K562 (cell line): ENCODE measurements around the gene INO80D. TPM values are rescaled to one million over a fixed set of nuclear protein-coding genes. Genes with fewer than 3 reads are reported as not detected.

Experiments
- ATAC-seq: fragments of 200-7000 bp; cut with Tn5 transposase; 3 replicates; pipeline ENCODE4 v1.9.1; 2020; ENCODE audit warnings: moderate library complexity
- BruUV-seq: library from RNA; stranded (reverse); fragments of 400-500 nt; replicated peaks from 2 replicates; lab custom pipeline; 2021; lab: Mats Ljungman, UMichigan
- CTCF ChIA-PET: fragments of 300-600 bp; formaldehyde crosslinking; extraction: SDS; loops from one replicate; lab custom pipeline; 2021; ENCODE audit warnings: low intra/inter-chr PET ratio; lab: Yijun Ruan, JAX
- POLR2A ChIA-PET: fragments of 300-600, 350-650 bp; sonication (Branson Sonifier 250); formaldehyde crosslinking; extraction: SDS; loops from one replicate; lab custom pipeline; 2021; ENCODE audit warnings: antibody characterized with exemption, inconsistent platforms; lab: Yijun Ruan, JAX
- DNase-seq, 4 experiments: peaks; one replicate each; pipeline versions ENCODE4 v3.0.0 to v3.0.0-alpha.2; 2011 to 2018; ENCODE audit warnings: low spot score in 3 of 4, mixed read lengths in 3 of 4; ENCODE audit errors: extremely low read depth in 1 of 4
- FAIRE-seq: peaks from 2 replicates; lab custom pipeline; 2011; peaks lifted over from hg19 to GRCh38; lab: Jason Lieb, UNC
- H2AFZ ChIP-seq: 2 replicates; pipeline ENCODE4 v1.6.0; 2011; ENCODE audit warnings: low read depth, low read length, control low read depth, inconsistent platforms
- H3K27ac ChIP-seq: fragments of 200-600 bp; 3 replicates; pipeline ENCODE4 v1.8.0; 2011; ENCODE audit warnings: low read depth, mild to moderate bottlenecking, control low read depth, inconsistent platforms, low read length, moderate library complexity, mixed read lengths; ENCODE audit errors: extremely low read depth
- H3K27me3 ChIP-seq, 2 experiments: fragments of 300-600 bp in 1 of 2; 2 replicates in 1 of 2; 3 replicates in 1 of 2; pipeline versions ENCODE4 v1.6.0 to v1.8.0; 2011; ENCODE audit warnings: inconsistent platforms in 2 of 2, low read length in 2 of 2, mild to moderate bottlenecking in 1 of 2, mixed read lengths in 1 of 2, moderate library complexity in 1 of 2; ENCODE audit not compliant: control insufficient read depth in 2 of 2, insufficient read depth in 2 of 2
- H3K36me3 ChIP-seq: fragments of 300-600 bp; 3 replicates; pipeline ENCODE4 v1.8.0; 2011; ENCODE audit warnings: mild to moderate bottlenecking, low read length, inconsistent platforms; ENCODE audit not compliant: control insufficient read depth, insufficient read depth
- H3K4me1 ChIP-seq, 2 experiments: fragments of 200-600 bp in 1 of 2; replicated peaks in 1 of 2; 2 replicates in 1 of 2; 3 replicates in 1 of 2; pipeline versions ENCODE4 v1.5.1 to v1.8.0; 2011; ENCODE audit warnings: inconsistent platforms in 2 of 2, low read length in 2 of 2, mild to moderate bottlenecking in 1 of 2, mixed read lengths in 1 of 2, moderate library complexity in 1 of 2; ENCODE audit not compliant: control insufficient read depth in 2 of 2, insufficient read depth in 2 of 2
- H3K4me2 ChIP-seq: 2 replicates; pipeline ENCODE4 v1.6.1; 2011; ENCODE audit warnings: low read length, control low read depth, inconsistent platforms, mixed read lengths; ENCODE audit not compliant: insufficient read depth
- H3K4me3 ChIP-seq: fragments of 200-600 bp; sonication (generic), shearing (Covaris generic); 2 replicates; pipeline ENCODE4 v1.5.1; 2016; ENCODE audit warnings: control low read depth, inconsistent platforms
- H3K79me2 ChIP-seq: fragments of 200-600 bp; 3 replicates; pipeline ENCODE4 v1.8.0; 2011; ENCODE audit warnings: low read length, inconsistent platforms; ENCODE audit not compliant: control insufficient read depth, insufficient read depth
- H3K9ac ChIP-seq, 2 experiments: 2 replicates each; pipeline versions ENCODE4 v1.6.0 to v1.6.1; 2011; ENCODE audit warnings: low read depth in 2 of 2, low read length in 2 of 2, control low read depth in 1 of 2, inconsistent platforms in 1 of 2, mild to moderate bottlenecking in 1 of 2, mixed read lengths in 1 of 2; ENCODE audit not compliant: insufficient read depth in 1 of 2
- H3K9me1 ChIP-seq: one replicate; pipeline ENCODE4 v1.6.0; 2011; ENCODE audit warnings: inconsistent platforms, mild to moderate bottlenecking, low read length, moderate library complexity; ENCODE audit not compliant: control insufficient read depth, insufficient read depth
- H3K9me3 ChIP-seq: replicated peaks from 2 replicates; pipeline ENCODE4 v1.5.1; 2011; ENCODE audit warnings: low read depth, low read length, inconsistent platforms; ENCODE audit not compliant: control insufficient read depth, insufficient read depth
- H4K20me1 ChIP-seq: replicated peaks from 2 replicates; pipeline ENCODE4 v1.6.1; 2011; ENCODE audit warnings: low read length, inconsistent platforms, mixed read lengths; ENCODE audit not compliant: control insufficient read depth, insufficient read depth
- OTX1 ChIP-seq: fragments of 450-650 bp; formaldehyde crosslinking; IDR thresholded peaks from 2 replicates; pipeline ENCODE4 v1.4.0; 2022; ENCODE audit warnings: mild to moderate bottlenecking
- STAT5A ChIP-seq: IDR thresholded peaks from 2 replicates; pipeline ENCODE4 v1.6.1; 2012; ENCODE audit warnings: low read length, inconsistent platforms, borderline replicate concordance
- WGBS: fragments of 100-300 bp; shearing (Covaris generic); methylation state at CpG from one replicate; pipeline ENCODE4 v1.1.6; 2016; ENCODE audit warnings: low coverage, mixed read lengths; ENCODE audit not compliant: insufficient coverage; ENCODE audit errors: missing lambda C conversion rate; 5-methylcytosine and 5-hydroxymethylcytosine counted together
- in situ Hi-C: fragments of 300-500 bp; cut with MboI; formaldehyde crosslinking; loops from 4 replicates; pipeline ENCODE4 v1.15.0; 2018; ENCODE audit warnings: inconsistent platforms, mixed read lengths
- intact Hi-C: fragments of 100-400 bp; cut with micrococcal nuclease; formaldehyde crosslinking; loops from 2 replicates; pipeline ENCODE4 v1.14.2; 2022
- polyA plus RNA-seq, 8 experiments: library from polyadenylated mRNA; depleted of rRNA in 4 of 8; stranded (reverse) in 5 of 8; unstranded in 3 of 8; fragments of >200 nt; fragmentation: Nextera tagmentation in 2 of 8; fragmentation: Illumina TruSeq in 1 of 8; extraction: Ambion mirVana in 2 of 8; extraction: Trizol in 1 of 8; gene quantifications; 2 replicates each; pipeline versions ENCODE4 v1.2.1 to v1.2.3, GENCODE V29; 2011 to 2014; ENCODE audit warnings: inconsistent platforms in 1 of 8, missing spikeins in 1 of 8
- total RNA-seq, 7 experiments: library from RNA; depleted of rRNA in 6 of 7; stranded (reverse); fragments of >200 nt in 6 of 7; fragmentation: Illumina TruSeq in 2 of 7; extraction: Trizol in 2 of 7; gene quantifications; 2 replicates each; pipeline versions ENCODE4 v1.2.1 to v1.2.3, GENCODE V29; 2011 to 2021; ENCODE audit warnings: low replicate concordance in 1 of 7
- TF ChIP-seq, protein P1 (sequence below), 2 experiments: fragments of 250-450 bp in 1 of 2; fragments of 450-650 bp in 1 of 2; sonication (Bioruptor Pico) in 1 of 2; IDR thresholded peaks; 2 replicates each; pipeline versions ENCODE4 v1.6.1 to v1.8.0; 2016 to 2021; ENCODE audit warnings: mild to moderate bottlenecking in 2 of 2, moderate library complexity in 2 of 2, missing compliant biosample characterization in 1 of 2, missing genetic modification characterization in 1 of 2
- TF ChIP-seq, protein P2 (sequence below): fragments of 250-450 bp; sonication (Bioruptor Pico); IDR thresholded peaks from 2 replicates; pipeline ENCODE4 v1.8.0; 2022; ENCODE audit warnings: moderate library complexity, mild to moderate bottlenecking, inconsistent platforms

Gene INO80D
- total and polyA plus RNA-seq, 9 of the 15 experiments (the other 6 are each of a cell fraction or from before 2014, with no cell fraction given): 0.64 to 8.1 (median 2.9) TPM

DNA sequence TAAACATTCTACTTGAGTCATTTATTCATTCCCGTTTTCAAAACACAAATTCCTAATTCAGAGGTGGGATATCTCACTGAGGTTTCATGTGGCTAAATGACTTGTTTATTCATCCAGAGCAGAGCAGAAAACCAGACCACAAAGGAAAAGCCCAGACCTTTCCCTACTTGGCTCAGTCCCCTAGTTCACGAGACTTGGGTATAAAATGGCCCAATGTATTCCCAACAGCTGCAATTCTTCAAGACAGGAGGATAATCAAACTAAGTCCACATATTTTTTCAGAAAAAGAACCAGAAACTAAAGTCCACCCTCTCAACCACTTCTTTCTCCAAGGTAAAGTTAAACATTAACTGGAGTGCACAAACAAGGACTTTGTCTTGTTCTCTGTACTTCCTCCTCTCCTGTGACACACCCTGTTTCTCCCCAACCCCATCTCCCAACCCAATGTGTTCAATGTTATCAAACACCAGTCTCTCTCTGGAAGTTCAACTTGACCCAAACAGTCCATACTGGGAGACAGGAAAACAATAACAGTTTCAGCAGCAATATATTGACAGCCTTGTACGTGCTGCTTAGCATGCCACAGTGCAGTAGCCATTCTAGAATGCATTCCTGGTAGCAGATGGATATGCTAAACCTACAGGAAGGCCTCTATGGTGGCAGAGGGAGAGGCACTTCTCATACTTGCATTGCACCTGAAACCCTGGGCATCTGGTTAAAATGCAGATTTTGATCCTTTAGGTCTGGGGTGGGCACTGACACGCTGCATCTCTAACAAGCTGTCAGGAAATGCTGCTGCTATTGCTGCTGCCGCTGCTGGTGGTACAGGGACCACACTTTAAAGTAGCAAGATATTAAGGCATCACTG lies 110.7 kb downstream of the INO80D start:
- no peak for FAIRE-seq

More for the DNA sequence above, 110.7 kb downstream of the INO80D start:
- H3K36me3 ChIP-seq: no peaks in the 10 kb centered on the region
- H3K4me1 ChIP-seq: no peaks in the 10 kb centered on the region; a peak in 1 of 5 replicates
- no peaks in the 10 kb centered on the region for H4K20me1 ChIP-seq
- DNase-seq: no peak
- H3K27ac ChIP-seq: no peak overlapping the region
- ChIA-PET POLR2A (interaction anchor here (0.6 kb wide), 1 partner anchor 754 kb away, joined by 3 read pairs; no protein-coding TSS in a partner anchor), CTCF (no interaction called here)
- peak; percentile 52 for ATAC-seq
- WGBS: 18% methylated on average over 5 of the region's 5 CpGs
- no peaks in the 10 kb centered on the region for H3K79me2 ChIP-seq
- H3K4me3 ChIP-seq: no peak overlapping the region
- no peaks in the 10 kb centered on the region for H3K9me1 ChIP-seq
- no peak overlapping the region for H3K4me2 ChIP-seq
- no peaks in the 10 kb centered on the region for H3K9me3 ChIP-seq
- TF ChIP-seq, protein P1, sequence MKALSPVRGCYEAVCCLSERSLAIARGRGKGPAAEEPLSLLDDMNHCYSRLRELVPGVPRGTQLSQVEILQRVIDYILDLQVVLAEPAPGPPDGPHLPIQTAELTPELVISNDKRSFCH (CRISPR knock-in tag; IDR thresholded peaks at IDR 0.05): no peak
- TF ChIP-seq, protein P1 (tag; IDR thresholded peaks at IDR 0.05): no peak
- TF ChIP-seq STAT5A (no peak), OTX1 (CRISPR knock-in tag) (no peak)
- TF ChIP-seq, protein P2, sequence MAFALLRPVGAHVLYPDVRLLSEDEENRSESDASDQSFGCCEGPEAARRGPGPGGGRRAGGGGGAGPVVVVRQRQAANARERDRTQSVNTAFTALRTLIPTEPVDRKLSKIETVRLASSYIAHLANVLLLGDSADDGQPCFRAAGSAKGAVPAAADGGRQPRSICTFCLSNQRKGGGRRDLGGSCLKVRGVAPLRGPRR (CRISPR knock-in tag): no peak
- H2AFZ ChIP-seq: peak overlapping the region; percentile 40
- H3K9ac ChIP-seq: no peak overlapping the region
- intact Hi-C loops: no loop called here
- H3K27me3 ChIP-seq: no peaks in the 10 kb centered on the region; a peak in 2 of 5 replicates
- in situ Hi-C loops: no loop called here
- BruUV-seq: no TSS peak
